GM12878 (cell line): ENCODE measurements around the gene SP1. TPM values are rescaled to one million over a fixed set of nuclear protein-coding genes. Genes with fewer than 3 reads are reported as not detected.

Source experiments
- PAX8 ChIP-seq: fragments of 450-650 bp; IDR thresholded peaks from 2 replicates; pipeline ENCODE4 v1.6.1; 2017; ENCODE audit warnings: mild to moderate bottlenecking, moderate library complexity
- POLR2AphosphoS2 ChIP-seq: IDR thresholded peaks from 2 replicates; pipeline ENCODE4 v1.6.1; 2011; ENCODE audit warnings: low read depth, mild to moderate bottlenecking, low read length, improper control_type of control experiment, moderate library complexity
- RCOR1 ChIP-seq: conservative IDR thresholded peaks from 2 replicates; pipeline ENCODE4 v1.6.1; 2012; ENCODE audit warnings: low read depth, low read length, improper control_type of control experiment
- polyA plus RNA-seq, 11 experiments: library from polyadenylated mRNA; depleted of rRNA in 4 of 11; unstranded in 6 of 11; stranded (reverse) in 5 of 11; fragments of >200 nt; fragmentation: Nextera tagmentation in 4 of 11; fragmentation: Illumina TruSeq in 1 of 11; extraction: Ambion mirVana in 4 of 11; extraction: Trizol in 1 of 11; gene quantifications; 1 replicate in 1 of 11; 2 replicates in 10 of 11; pipeline versions ENCODE4 v1.2.1 to v1.2.3, GENCODE V29; 2011 to 2016; ENCODE audit warnings: inconsistent platforms in 2 of 11, missing spikeins in 2 of 11, low read depth in 1 of 11
- total RNA-seq, 4 experiments: library from RNA; depleted of rRNA in 3 of 4; stranded (reverse); fragments of >200 nt in 3 of 4; fragmentation: Illumina TruSeq in 1 of 4; extraction: Trizol in 1 of 4; gene quantifications; 2 replicates each; pipeline versions ENCODE4 v1.2.1 to v1.2.3, GENCODE V29; 2013 to 2021
- TF ChIP-seq, protein P1 (sequence below): IDR thresholded peaks from 2 replicates; pipeline ENCODE4 v1.6.1; 2012; ENCODE audit warnings: improper control_type of control experiment, low read depth, low read length; ENCODE audit not compliant: insufficient replicate concordance

Gene SP1
- total and polyA plus RNA-seq, 10 of the 15 experiments (the other 5 are each of a cell fraction or from before 2014, with no cell fraction given), result 3.3 to 52.0 (median 25.2) TPM

DNA sequence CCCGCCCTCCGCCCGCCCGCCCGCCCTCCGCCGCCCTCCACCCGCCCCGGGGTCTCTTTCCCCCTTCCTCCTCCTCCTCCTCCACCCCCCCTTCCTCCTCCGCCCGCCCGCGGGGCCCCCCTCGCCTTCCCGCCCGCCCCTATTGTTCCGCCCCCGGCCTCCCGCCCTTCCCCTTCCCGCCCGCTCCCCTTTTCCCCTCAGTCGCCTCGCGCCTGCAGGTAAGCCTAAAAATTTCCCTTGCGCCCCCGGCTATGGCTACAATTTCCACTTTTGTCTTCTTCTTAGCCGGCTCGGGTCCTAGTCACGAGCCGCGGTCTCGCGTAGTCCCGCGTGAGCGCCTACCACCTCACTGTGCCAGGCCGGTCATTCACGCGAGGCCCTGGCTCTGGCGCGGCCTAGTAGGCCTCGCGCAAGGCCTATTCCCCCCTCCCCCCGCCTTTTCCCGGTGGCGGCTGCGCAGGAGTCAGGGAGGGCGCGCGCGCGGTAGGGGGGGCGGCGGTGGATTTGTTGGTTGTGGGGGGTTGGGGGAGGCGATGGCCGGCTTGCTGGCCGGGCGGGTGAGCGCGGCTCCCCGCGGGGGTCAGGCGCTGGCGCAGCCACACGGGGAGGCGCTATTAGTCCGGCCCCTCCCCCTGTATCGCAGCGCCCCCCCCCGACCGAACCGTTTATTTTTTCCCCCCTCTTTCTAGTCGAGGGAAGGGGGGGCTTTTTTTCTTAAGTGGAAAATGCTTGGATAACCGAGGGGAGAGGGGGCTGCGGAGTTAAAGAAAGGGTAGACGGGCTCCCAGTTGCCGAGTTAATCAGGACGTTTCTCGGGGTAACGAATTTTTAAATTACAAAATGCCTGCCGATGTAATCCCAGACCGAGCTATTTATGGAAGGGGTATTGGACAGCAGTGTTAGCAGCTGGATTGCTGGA, 72.4 kb downstream of the SP1 start (continued):
- no peak for TF ChIP-seq RCOR1
- no peak for TF ChIP-seq PAX8
- TF ChIP-seq, protein P1, sequence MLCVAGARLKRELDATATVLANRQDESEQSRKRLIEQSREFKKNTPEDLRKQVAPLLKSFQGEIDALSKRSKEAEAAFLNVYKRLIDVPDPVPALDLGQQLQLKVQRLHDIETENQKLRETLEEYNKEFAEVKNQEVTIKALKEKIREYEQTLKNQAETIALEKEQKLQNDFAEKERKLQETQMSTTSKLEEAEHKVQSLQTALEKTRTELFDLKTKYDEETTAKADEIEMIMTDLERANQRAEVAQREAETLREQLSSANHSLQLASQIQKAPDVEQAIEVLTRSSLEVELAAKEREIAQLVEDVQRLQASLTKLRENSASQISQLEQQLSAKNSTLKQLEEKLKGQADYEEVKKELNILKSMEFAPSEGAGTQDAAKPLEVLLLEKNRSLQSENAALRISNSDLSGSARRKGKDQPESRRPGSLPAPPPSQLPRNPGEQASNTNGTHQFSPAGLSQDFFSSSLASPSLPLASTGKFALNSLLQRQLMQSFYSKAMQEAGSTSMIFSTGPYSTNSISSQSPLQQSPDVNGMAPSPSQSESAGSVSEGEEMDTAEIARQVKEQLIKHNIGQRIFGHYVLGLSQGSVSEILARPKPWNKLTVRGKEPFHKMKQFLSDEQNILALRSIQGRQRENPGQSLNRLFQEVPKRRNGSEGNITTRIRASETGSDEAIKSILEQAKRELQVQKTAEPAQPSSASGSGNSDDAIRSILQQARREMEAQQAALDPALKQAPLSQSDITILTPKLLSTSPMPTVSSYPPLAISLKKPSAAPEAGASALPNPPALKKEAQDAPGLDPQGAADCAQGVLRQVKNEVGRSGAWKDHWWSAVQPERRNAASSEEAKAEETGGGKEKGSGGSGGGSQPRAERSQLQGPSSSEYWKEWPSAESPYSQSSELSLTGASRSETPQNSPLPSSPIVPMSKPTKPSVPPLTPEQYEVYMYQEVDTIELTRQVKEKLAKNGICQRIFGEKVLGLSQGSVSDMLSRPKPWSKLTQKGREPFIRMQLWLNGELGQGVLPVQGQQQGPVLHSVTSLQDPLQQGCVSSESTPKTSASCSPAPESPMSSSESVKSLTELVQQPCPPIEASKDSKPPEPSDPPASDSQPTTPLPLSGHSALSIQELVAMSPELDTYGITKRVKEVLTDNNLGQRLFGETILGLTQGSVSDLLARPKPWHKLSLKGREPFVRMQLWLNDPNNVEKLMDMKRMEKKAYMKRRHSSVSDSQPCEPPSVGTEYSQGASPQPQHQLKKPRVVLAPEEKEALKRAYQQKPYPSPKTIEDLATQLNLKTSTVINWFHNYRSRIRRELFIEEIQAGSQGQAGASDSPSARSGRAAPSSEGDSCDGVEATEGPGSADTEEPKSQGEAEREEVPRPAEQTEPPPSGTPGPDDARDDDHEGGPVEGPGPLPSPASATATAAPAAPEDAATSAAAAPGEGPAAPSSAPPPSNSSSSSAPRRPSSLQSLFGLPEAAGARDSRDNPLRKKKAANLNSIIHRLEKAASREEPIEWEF, result no peak
- peak; percentile 20; the same call in 1 of the 2 replicates for TF ChIP-seq POLR2AphosphoS2
- TF ChIP-seq, all 136 proteins: peak for 38
